OCI-LY7 (cell line): ENCODE data around the gene RIMKLB. TPM values are rescaled to one million over a fixed set of nuclear protein-coding genes. Genes with fewer than 3 reads are reported as not detected.

ENCODE experiments used
- BruUV-seq: library from RNA; stranded (reverse); fragments of 400-500 nt; replicated peaks from 2 replicates; lab custom pipeline; 2021; lab: Mats Ljungman, UMichigan
- CTCF ChIA-PET: fragments of 300-600 bp; sonication (Branson Sonifier 250); formaldehyde crosslinking; loops from one replicate; lab custom pipeline; 2022; ENCODE audit warnings: antibody characterized with exemption; ENCODE audit not compliant: unreplicated experiment; lab: Charles Lee
- POLR2A ChIA-PET: fragments of 300-600 bp; sonication (Branson Sonifier 250); formaldehyde crosslinking; loops from one replicate; lab custom pipeline; 2022; ENCODE audit warnings: antibody characterized with exemption; lab: Charles Lee
- DNase-seq: peaks from one replicate; pipeline ENCODE4 v3.0.0-alpha.2; 2015; ENCODE audit warnings: low spot score
- H2AFZ ChIP-seq: fragments of 200-600 bp; sonication (generic), shearing (Covaris generic); 2 replicates; pipeline ENCODE4 v1.6.1; 2014; ENCODE audit warnings: mild to moderate bottlenecking, antibody characterized with exemption, low read length, moderate library complexity
- H3K27ac ChIP-seq: fragments of 200-600 bp; sonication (generic); 2 replicates; pipeline ENCODE4 v1.5.1; 2014; ENCODE audit warnings: mixed run types, low read depth, mild to moderate bottlenecking, moderate library complexity, low read length, inconsistent platforms; ENCODE audit not compliant: poor library complexity, severe bottlenecking
- H3K36me3 ChIP-seq: fragments of 200-600 bp; sonication (generic); 2 replicates; pipeline ENCODE4 v1.6.1; 2014; ENCODE audit warnings: mild to moderate bottlenecking, antibody characterized with exemption, low read length, moderate library complexity, mixed read lengths; ENCODE audit not compliant: insufficient read depth
- H3K4me1 ChIP-seq: fragments of 200-600 bp; sonication (generic); 2 replicates; pipeline ENCODE4 v1.5.1; 2014; ENCODE audit warnings: mild to moderate bottlenecking, low read length; ENCODE audit not compliant: insufficient read depth, poor library complexity, severe bottlenecking
- H3K4me2 ChIP-seq: fragments of 200-600 bp; sonication (generic); 2 replicates; pipeline ENCODE4 v1.6.1; 2014; ENCODE audit warnings: mild to moderate bottlenecking, low read length
- H3K4me3 ChIP-seq: fragments of 200-600 bp; sonication (generic); 2 replicates; pipeline ENCODE4 v1.5.1; 2014; ENCODE audit warnings: mild to moderate bottlenecking, low read depth, low read length; ENCODE audit not compliant: poor library complexity, severe bottlenecking
- H3K79me2 ChIP-seq: fragments of 200-600 bp; sonication (generic); 2 replicates; pipeline ENCODE4 v1.6.1; 2016; ENCODE audit warnings: low read depth, mild to moderate bottlenecking, low read length, moderate library complexity, mixed read lengths; ENCODE audit not compliant: insufficient read depth
- H3K9me2 ChIP-seq: fragments of 200-600 bp; sonication (generic); 2 replicates; pipeline ENCODE4 v1.6.1; 2016; ENCODE audit warnings: mild to moderate bottlenecking, low read length, mixed read lengths; ENCODE audit not compliant: insufficient read depth
- H3K9me3 ChIP-seq: fragments of 200-600 bp; sonication (generic); 2 replicates; pipeline ENCODE4 v1.6.1; 2014; ENCODE audit warnings: mild to moderate bottlenecking, mixed run types, low read length, mixed read lengths
- H4K20me1 ChIP-seq: fragments of 200-600 bp; sonication (generic); 2 replicates; pipeline ENCODE4 v1.6.1; 2014; ENCODE audit warnings: mild to moderate bottlenecking, antibody characterized with exemption, low read length, moderate library complexity, mixed read lengths; ENCODE audit not compliant: insufficient read depth
- CTCF ChIP-seq: fragments of 200-600 bp; sonication (generic); conservative IDR thresholded peaks from 2 replicates; pipeline ENCODE4 v1.5.1; 2014; ENCODE audit warnings: mild to moderate bottlenecking, antibody characterized with exemption, low read length, moderate library complexity, mixed read lengths
- EZH2phosphoT487 ChIP-seq: fragments of 200-600 bp; sonication (generic); IDR thresholded peaks from 2 replicates; pipeline ENCODE4 v1.6.1; 2018; ENCODE audit warnings: low read depth, borderline replicate concordance, mild to moderate bottlenecking, mixed run types, antibody characterized with exemption, low read length, moderate library complexity, mixed read lengths
- intact Hi-C: fragments of 100-400 bp; cut with micrococcal nuclease; formaldehyde crosslinking; loops from one replicate; pipeline ENCODE4 v1.10.0; 2022; ENCODE audit not compliant: unreplicated experiment
- total RNA-seq, 2 experiments: library from RNA; depleted of rRNA in 1 of 2; stranded (reverse); fragments of >200 nt in 1 of 2; shearing (Covaris generic) in 1 of 2; gene quantifications; 2 replicates each; pipeline ENCODE4 v1.2.3, GENCODE V29; 2014 to 2022

RIMKLB gene
- total RNA-seq, 2 experiments from 2014 or later, result 84.6 to 109 TPM

GRCh38 chr12:8696442-8697090 lies 1.2 kb upstream of the RIMKLB start:
- no peaks in the 10 kb centered on the region for H3K9me2 ChIP-seq
- no peaks in the 10 kb centered on the region for H3K9me3 ChIP-seq
- DNase-seq, result peak; percentile 61
- H3K36me3 ChIP-seq, result peaks cover 20% of the 10 kb centered on the region
- H3K79me2 ChIP-seq, result peaks cover 40% of the 10 kb centered on the region
- TF ChIP-seq CTCF (no peak), EZH2phosphoT487 (no peak)
- H4K20me1 ChIP-seq, result peaks cover 20% of the 10 kb centered on the region
- ChIA-PET CTCF (no interaction called here), POLR2A (interaction anchor here (0.6 to 2.1 kb wide), 4 partner anchors 48 to 221 kb away, joined by 3 to 8 read pairs (median 3); partner anchors contain the start of gene AICDA)
- intact Hi-C loops, result loop anchor here (5.0 to 10.0 kb wide), 3 partner anchors 251 to 1698 kb away; partner anchors contain the start of genes CLECL1, KLRK1 and M6PR
- H2AFZ ChIP-seq, result peak overlapping the region; percentile 68; the same call in 1 of the 2 replicates
- peak overlapping the region; percentile 100 for H3K27ac ChIP-seq
- H3K4me2 ChIP-seq, result peak overlapping the region; percentile 89
- BruUV-seq, result TSS peak; percentile 79
- peak overlapping the region; percentile 86 for H3K4me3 ChIP-seq
- H3K4me1 ChIP-seq, result peaks cover 74% of the 10 kb centered on the region

- CTCF ChIA-PET, result interaction anchor here (0.5 to 1.0 kb wide), 2 partner anchors 14 to 86 kb away, joined by 3 read pairs; no protein-coding TSS in a partner anchor
- Histone ChIP-seq H3K4me3 (peak overlapping the region; percentile 86), H3K36me3 (peaks cover 25% of the 10 kb centered on the region), H3K4me2 (peak overlapping the region; percentile 89), H4K20me1 (peaks cover 22% of the 10 kb centered on the region), H3K27ac (peak overlapping the region; percentile 100), H3K9me2 (no peaks in the 10 kb centered on the region), H2AFZ (peak overlapping the region; percentile 20; the same call in 1 of the 2 replicates), H3K9me3 (no peaks in the 10 kb centered on the region), H3K4me1 (peaks cover 74% of the 10 kb centered on the region), H3K79me2 (peaks cover 45% of the 10 kb centered on the region)
- peak; percentile 62 for DNase-seq
- intact Hi-C loops, result loop anchor here (5.0 to 10.0 kb wide), 3 partner anchors 250 to 1698 kb away; partner anchors contain the start of genes CLECL1, KLRK1 and M6PR
- POLR2A ChIA-PET, result interaction anchor here (0.6 to 2.1 kb wide), 7 partner anchors 10 to 220 kb away, joined by 3 to 8 read pairs (median 3); partner anchors contain the start of gene AICDA
- BruUV-seq, result no TSS peak
- no peak for TF ChIP-seq EZH2phosphoT487
- TF ChIP-seq CTCF, result 0 out of 2 replicates have a peak, but pooled peaks have one; percentile 32
Measured at GRCh38 chr12:8697120-8697475, 693 bp upstream of the RIMKLB start.
